HUDEP-2 (cell line): ENCODE data around the gene PIEZO2.
"Not testable (repeated sequence)": the region's sequence is repeated elsewhere in the genome, so short reads cannot be mapped to it uniquely, and the experiment has no call there.

ENCODE experiments used
- DNase-seq, 76 experiments: peaks; one replicate each; lab custom pipeline; 2025; ENCODE audit not compliant: unreplicated experiment in 76 of 76; lab: John Stamatoyannopoulos, UW

The PIEZO2 gene

GRCh38 chr18:10856132-10856531 is 293.2 kb downstream of the PIEZO2 start:
- no peak for DNase-seq

DNA sequence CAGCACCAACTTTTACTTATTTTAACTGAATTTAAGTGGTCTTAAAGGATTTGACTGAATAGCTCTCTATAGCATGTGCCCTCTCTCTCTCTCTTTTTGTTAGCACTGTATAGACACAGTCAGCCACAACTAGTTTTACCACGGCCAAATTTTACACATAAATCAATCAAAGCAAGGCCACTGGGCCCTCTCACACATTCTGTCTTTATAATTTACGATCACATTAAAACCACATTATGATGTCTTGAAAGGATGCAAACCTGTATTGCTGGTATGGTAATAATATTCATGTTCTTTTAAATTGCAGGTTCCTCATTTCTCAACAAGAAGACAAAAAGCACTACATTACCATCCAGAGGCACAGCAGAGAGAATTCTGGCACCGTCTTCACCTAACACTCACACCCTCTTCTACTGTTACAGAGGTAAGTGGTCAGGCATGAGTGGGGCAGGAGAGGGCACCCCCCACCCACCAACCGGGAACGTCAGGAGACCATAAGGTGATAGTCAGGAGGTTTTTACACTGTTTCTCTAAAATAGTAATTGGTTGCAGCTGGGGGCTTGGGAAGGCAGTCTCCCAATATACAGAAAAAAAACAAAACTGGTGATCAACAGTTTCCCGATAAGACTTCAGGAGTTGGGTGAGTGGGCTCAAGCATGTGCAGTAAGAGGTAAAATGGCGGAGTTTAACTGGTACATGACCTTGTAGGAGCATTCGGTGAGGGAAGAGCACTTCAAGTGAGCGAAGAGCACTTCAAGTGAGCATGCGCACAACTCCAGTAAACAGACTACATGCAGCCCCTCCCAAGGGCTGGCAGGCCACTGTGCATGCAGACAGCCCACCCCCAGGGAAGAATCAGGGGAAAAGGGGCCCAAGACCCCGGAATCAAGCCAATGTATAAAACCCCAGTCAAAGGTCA is 296.7 kb downstream of the PIEZO2 start:
- DNase-seq: no peak

- DNase-seq: peak in 26 of 76 experiments; percentile 0 to 79 (median 34)
Measured at GRCh38 chr18:10851824-10852319, 297.5 kb downstream of the PIEZO2 start.

DNA sequence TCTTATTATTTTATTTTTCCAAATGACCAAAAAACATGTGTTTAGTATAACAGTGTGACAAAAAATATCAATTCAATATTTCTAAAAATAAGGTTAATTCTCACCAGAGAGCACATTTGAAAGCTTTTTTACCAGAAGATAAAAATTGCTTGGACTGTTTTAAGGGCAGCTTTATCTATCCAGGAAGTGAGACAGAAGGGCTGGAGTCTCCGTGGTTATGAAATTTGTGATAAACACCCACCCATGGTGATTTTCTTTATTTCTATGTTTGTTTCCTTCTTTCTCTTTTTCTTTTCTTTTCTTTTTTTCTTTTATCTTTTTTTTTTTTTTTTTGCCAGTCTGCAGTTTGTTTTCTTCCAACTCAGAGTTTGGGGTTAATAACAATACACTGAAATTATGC is 298.5 kb downstream of the PIEZO2 start:
- DNase-seq: peak in 14 of 76 experiments; percentile 0 to 45 (median 8)

DNA sequence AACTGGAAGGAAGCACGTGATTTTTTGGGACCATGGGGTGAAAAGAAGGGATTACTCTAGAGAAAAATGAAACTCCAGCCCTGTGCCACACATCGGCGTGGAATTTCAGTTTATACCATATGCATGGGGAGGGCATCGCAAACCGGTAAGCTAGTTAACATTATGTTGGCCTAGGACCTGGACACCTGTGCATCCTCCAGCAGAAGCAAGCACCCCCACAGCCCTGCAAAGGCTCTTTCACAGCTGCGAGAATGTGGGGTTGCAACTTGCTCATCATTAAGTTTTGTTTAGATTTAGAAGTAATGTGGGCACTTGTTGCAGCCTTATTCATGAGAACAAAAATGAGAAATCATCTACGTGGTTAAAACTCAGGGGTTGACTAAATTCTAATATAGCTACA is 299.2 kb downstream of the PIEZO2 start:
- DNase-seq: no peak

- DNase-seq: no peak
Measured at GRCh38 chr18:10847907-10848306, 301.5 kb downstream of the PIEZO2 start.

DNA sequence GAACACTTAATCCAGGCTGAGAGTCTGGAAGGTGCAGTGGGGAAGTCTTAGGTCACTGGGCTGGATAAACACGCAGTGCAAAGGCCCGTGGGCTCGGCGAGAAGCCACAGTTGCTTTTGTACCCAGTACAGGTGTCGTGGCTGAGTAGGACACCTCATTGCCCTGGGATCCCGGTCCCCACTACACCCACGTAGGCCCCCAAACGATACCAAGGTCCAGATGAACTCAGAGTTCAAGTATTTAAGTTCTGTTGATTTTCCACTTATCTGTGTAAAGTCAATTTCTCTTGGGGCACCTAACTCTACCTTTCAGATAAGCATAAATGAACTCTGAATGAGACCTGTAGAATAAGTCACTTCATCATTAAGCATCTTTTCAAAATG is 302.0 kb downstream of the PIEZO2 start:
- no peak for DNase-seq

GRCh38 chr18:10846657-10847407 is 302.5 kb downstream of the PIEZO2 start:
- no peak for DNase-seq

GRCh38 chr18:10846035-10846434 is 303.3 kb downstream of the PIEZO2 start:
- DNase-seq: not testable (repeated sequence)

DNA sequence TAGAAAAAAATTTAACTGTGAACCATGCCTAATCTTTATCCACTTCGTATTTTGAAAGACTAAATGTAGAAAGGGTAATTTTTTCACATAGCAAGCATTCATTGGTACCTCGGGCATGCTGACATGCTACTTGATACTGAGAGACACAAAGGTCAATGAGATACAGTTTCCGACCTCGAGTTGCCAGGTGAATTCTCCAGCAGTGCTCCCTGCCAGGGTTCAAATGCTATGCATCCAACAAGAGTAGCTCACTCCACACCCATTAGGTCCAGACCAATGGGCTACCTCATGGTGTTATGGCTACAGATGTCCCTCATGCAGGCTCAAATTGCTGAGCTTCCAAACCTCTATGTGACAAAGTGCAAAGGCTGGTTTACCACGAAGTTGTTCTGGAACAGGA is 305.8 kb downstream of the PIEZO2 start:
- DNase-seq: no peak

GRCh38 chr18:10842861-10843260 is 306.5 kb downstream of the PIEZO2 start:
- no peak for DNase-seq

- no peak for DNase-seq
Measured at GRCh38 chr18:10842371-10842770, 307.0 kb downstream of the PIEZO2 start.

DNA sequence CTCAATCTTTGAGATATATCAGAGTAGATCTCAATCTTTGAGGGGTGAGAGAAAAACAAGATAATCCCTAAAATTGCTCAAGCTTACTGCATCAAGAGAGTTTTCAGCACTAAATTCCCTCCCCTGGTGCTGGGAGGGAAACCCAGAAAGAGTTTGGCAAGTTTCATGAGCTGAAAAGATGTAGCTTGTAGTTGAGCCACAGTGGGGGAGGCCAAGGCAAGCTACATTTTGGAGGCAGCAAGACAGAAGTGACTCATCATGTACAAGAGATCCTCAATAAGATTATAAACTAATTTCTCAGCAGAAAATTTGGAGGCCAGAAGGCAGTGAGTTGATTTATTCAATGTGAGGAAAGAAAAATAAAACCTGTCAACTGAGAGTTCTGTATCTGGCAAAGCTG is 308.2 kb downstream of the PIEZO2 start:
- DNase-seq: peak in 22 of 76 experiments; percentile 1 to 42 (median 12)

DNA sequence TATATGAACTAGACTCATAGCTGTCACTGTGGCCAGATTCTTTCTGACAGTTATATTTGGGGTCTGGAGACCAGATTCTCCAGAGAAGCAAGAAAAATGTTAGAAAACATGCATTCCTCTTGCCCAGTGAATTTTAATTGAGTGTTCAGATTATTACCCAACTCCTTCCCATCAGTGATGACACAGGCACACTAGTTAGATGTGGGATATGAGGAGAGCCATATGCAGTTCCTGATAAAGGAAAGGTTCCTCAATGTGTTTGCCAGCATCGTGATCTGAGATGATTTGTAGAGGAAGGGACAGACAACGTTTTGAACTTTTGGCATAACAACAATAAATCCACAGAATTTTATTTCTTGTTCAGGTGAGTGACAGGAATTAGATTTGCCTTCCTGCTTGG is 308.6 kb downstream of the PIEZO2 start:
- DNase-seq: peak in 10 of 76 experiments; percentile 0 to 42 (median 8)

GRCh38 chr18:10839421-10839820 is 309.9 kb downstream of the PIEZO2 start:
- DNase-seq: no peak

DNA sequence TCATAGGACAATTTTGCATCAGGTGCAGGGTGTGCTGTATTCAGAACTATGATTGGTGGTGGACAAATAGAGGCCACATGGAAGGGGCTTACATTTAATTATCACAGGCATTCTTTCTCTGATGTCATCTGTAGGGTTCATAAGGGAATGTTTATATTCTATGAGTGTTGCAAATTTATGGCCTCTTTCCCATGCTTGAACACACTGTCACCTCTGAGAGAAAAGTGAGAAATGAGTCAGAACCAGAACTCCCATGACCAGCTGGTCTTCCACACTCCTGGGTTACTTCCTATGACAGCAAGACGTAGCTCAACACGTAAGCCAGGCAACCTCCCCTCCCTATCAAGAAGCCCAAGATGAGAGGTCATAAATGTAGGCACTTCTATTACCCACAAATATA is 310.8 kb downstream of the PIEZO2 start:
- DNase-seq: no peak

DNA sequence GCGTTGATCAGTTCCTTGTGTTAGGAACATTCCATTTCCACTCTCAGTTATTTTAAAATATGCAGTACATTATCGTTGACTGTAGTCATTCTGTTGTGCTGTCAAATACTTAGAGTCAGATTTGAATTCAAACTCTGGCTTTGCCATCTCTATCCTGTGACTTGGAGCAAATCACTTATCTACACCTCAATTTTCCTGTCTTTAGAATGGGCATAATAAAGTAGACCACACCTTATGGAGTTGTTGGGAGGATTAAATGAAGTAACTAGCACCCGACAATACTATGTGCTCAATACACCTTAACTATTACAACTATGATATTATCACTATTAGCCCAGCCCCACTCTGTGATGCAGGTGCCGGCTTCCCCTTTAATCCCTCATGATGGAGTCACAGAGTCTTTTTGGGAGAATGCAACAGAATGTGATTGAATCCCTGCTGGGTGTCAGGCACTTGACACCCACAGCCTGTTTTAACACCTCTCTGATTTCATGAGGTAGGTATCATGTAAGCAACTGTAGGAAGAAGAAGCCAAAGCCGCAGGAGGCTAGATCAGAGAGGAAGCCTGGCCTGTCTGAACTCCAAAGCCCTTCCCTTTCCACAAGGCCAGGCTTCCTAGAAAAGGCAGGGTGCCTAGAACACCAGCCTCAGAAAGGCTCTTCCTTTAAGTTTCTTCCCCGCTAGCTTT is 315.1 kb downstream of the PIEZO2 start:
- DNase-seq: no peak

- no peak for DNase-seq
Measured at GRCh38 chr18:10833656-10834055, 315.7 kb downstream of the PIEZO2 start.

DNA sequence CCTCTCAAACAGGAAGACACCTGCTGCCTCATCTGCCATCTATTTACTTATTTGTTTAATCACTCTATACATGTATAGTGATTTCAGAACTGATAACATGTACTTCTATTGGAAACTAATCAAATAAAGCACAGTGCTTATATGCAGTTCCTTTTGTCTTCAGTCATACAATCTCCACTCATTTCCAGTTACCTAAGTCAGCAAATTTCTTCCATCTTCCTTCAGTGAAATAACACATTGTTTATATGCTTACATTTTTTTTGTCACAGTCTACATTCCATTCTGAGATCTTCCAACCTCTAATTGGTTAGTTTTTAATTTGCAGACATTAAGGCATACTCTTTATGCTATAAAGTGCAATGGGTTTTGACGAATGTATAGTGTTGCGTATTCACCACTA is 323.0 kb downstream of the PIEZO2 start:
- no peak for DNase-seq

GRCh38 chr18:10822456-10822855 is 326.9 kb downstream of the PIEZO2 start:
- DNase-seq: peak in 2 of 76 experiments; percentile 3 to 13

GRCh38 chr18:10820681-10821080 is 328.7 kb downstream of the PIEZO2 start:
- DNase-seq: no peak
